GM12878 (cell line): ENCODE measurements around the gene ARF3. TPM values are rescaled to one million over a fixed set of nuclear protein-coding genes. Genes with fewer than 3 reads are reported as not detected.

Experiments
- ATAC-seq: fragments of 200-7000 bp; cut with Tn5 transposase; 3 replicates; pipeline ENCODE4 v1.9.1; 2020; ENCODE audit warnings: mild to moderate bottlenecking, moderate library complexity
- BruUV-seq: library from RNA; stranded (reverse); fragments of 400-500 nt; replicated peaks from 2 replicates; lab custom pipeline; 2021; lab: Mats Ljungman, UMichigan
- CTCF ChIA-PET: fragments of 300-600 bp; sonication (Branson Sonifier 250); formaldehyde crosslinking; extraction: SDS; loops from one replicate; lab custom pipeline; 2021; ENCODE audit warnings: inconsistent platforms; lab: Yijun Ruan, JAX
- POLR2A ChIA-PET: fragments of 350-600 bp; formaldehyde crosslinking; extraction: SDS; loops from one replicate; lab custom pipeline; 2021; ENCODE audit warnings: inconsistent platforms; lab: Charles Lee
- RAD21 ChIA-PET: fragments of 300-600 bp; sonication (Branson Sonifier 250); formaldehyde crosslinking; loops from one replicate; lab custom pipeline; 2023; ENCODE audit warnings: antibody characterized with exemption; ENCODE audit not compliant: unreplicated experiment; lab: Charles Lee
- SMC1A ChIA-PET: fragments of 300-600 bp; sonication (Branson Sonifier 250); formaldehyde crosslinking; loops from one replicate; lab custom pipeline; 2023; ENCODE audit not compliant: unreplicated experiment, uncharacterized antibody; lab: Charles Lee
- DNase-seq: peaks from one replicate; pipeline ENCODE4 v3.0.0-alpha.2; 2011; ENCODE audit warnings: low read depth, low spot score
- FAIRE-seq: peaks from 3 replicates; lab custom pipeline; 2011; peaks lifted over from hg19 to GRCh38; lab: Jason Lieb, UNC
- H2AFZ ChIP-seq: 2 replicates; pipeline ENCODE4 v1.6.0; 2011; ENCODE audit warnings: low read depth, low read length, control low read depth; ENCODE audit not compliant: control insufficient read depth
- H3K27ac ChIP-seq: 2 replicates; pipeline ENCODE4 v1.5.1; 2011; ENCODE audit warnings: control low read depth; ENCODE audit not compliant: control insufficient read depth, insufficient read depth
- H3K27me3 ChIP-seq, 2 experiments: replicated peaks in 1 of 2; 2 replicates each; pipeline versions ENCODE4 v1.6.0 to v1.6.1; 2011; ENCODE audit warnings: low read length in 1 of 2; ENCODE audit not compliant: control insufficient read depth in 2 of 2, insufficient read depth in 2 of 2
- H3K36me3 ChIP-seq, 2 experiments: 2 replicates each; pipeline ENCODE4 v1.5.1; 2011; ENCODE audit warnings: low read length in 1 of 2; ENCODE audit not compliant: control insufficient read depth in 2 of 2, insufficient read depth in 2 of 2
- H3K4me1 ChIP-seq: 2 replicates; pipeline ENCODE4 v1.6.1; 2011; ENCODE audit warnings: mild to moderate bottlenecking, low read length, moderate library complexity, mixed read lengths; ENCODE audit not compliant: control insufficient read depth, insufficient read depth
- H3K4me2 ChIP-seq: 2 replicates; pipeline ENCODE4 v1.6.0; 2011; ENCODE audit warnings: control low read depth; ENCODE audit not compliant: control insufficient read depth, insufficient read depth
- H3K4me3 ChIP-seq: fragments of 200-600 bp; sonication (generic); 2 replicates; pipeline ENCODE4 v1.5.1; 2016
- H3K79me2 ChIP-seq: 2 replicates; pipeline ENCODE4 v1.6.0; 2011; ENCODE audit warnings: low read length; ENCODE audit not compliant: control insufficient read depth, insufficient read depth
- H3K9ac ChIP-seq: 2 replicates; pipeline ENCODE4 v1.8.0; 2011; ENCODE audit warnings: low read length, control low read depth, mixed read lengths; ENCODE audit not compliant: control insufficient read depth, insufficient read depth
- H3K9me3 ChIP-seq: replicated peaks from 3 replicates; pipeline ENCODE4 v1.5.1; 2011; ENCODE audit warnings: mild to moderate bottlenecking, low read length; ENCODE audit not compliant: control insufficient read depth, insufficient read depth
- H4K20me1 ChIP-seq: 2 replicates; pipeline ENCODE4 v1.6.0; 2011; ENCODE audit not compliant: control insufficient read depth, insufficient read depth
- BCL11A ChIP-seq: IDR thresholded peaks from 2 replicates; pipeline ENCODE4 v1.6.1; 2011; ENCODE audit warnings: low read depth, low read length
- BCLAF1 ChIP-seq: fragments of 450-650 bp; IDR thresholded peaks from 2 replicates; pipeline ENCODE4 v1.6.1; 2017; ENCODE audit warnings: antibody characterized with exemption, mild to moderate bottlenecking, moderate library complexity
- CHD1 ChIP-seq: IDR thresholded peaks from 2 replicates; pipeline ENCODE4 v1.6.1; 2012; ENCODE audit warnings: low read depth, low read length, improper control_type of control experiment
- HDAC6 ChIP-seq: fragments of 200-600 bp; sonication (generic); IDR thresholded peaks from one replicate; pipeline ENCODE4 v1.8.0; 2017; ENCODE audit warnings: antibody characterized with exemption; ENCODE audit not compliant: unreplicated experiment
- MXI1 ChIP-seq: fragments of 150-350 bp; IDR thresholded peaks from 2 replicates; pipeline ENCODE4 v1.6.1; 2011; ENCODE audit warnings: low read depth, mild to moderate bottlenecking, inconsistent platforms, low read length, improper control_type of control experiment
- MYB ChIP-seq: fragments of 150-350 bp; IDR thresholded peaks from 2 replicates; pipeline ENCODE4 v1.6.1; 2014; ENCODE audit warnings: mild to moderate bottlenecking, low read depth, low read length, borderline replicate concordance
- NBN ChIP-seq: fragments of 450-650 bp; IDR thresholded peaks from 2 replicates; pipeline ENCODE4 v1.6.1; 2016
- PML ChIP-seq: IDR thresholded peaks from 2 replicates; pipeline ENCODE4 v1.6.1; 2012; ENCODE audit warnings: low read length, inconsistent platforms
- RUNX3 ChIP-seq: IDR thresholded peaks from 2 replicates; pipeline ENCODE4 v1.6.1; 2012; ENCODE audit warnings: low read length, inconsistent platforms
- SREBF1 ChIP-seq: IDR thresholded peaks from 2 replicates; pipeline ENCODE4 v1.6.1; 2012; ENCODE audit warnings: mild to moderate bottlenecking, low read length
- SUPT20H ChIP-seq: IDR thresholded peaks from 2 replicates; pipeline ENCODE4 v1.6.1; 2011; ENCODE audit warnings: low read depth, mild to moderate bottlenecking, low read length, moderate library complexity, borderline replicate concordance; ENCODE audit not compliant: control insufficient read depth
- WGBS: methylation state at CpG from one replicate; pipeline ENCODE4 v1.1.6; 2016; ENCODE audit warnings: low lambda C conversion rate; ENCODE audit not compliant: insufficient replicate concordance, insufficient coverage; ENCODE audit errors: missing lambda C conversion rate; 5-methylcytosine and 5-hydroxymethylcytosine counted together
- in situ Hi-C: fragments of 300-500 bp; cut with MboI; formaldehyde crosslinking; loops from 9 replicates; pipeline ENCODE4 v1.14.3; 2018; ENCODE audit warnings: mixed read lengths
- intact Hi-C: fragments of 100-400 bp; cut with micrococcal nuclease; formaldehyde crosslinking; loops from one replicate; pipeline ENCODE4 v1.14.2; 2022; ENCODE audit not compliant: unreplicated experiment
- polyA plus RNA-seq, 11 experiments: library from polyadenylated mRNA; depleted of rRNA in 4 of 11; unstranded in 6 of 11; stranded (reverse) in 5 of 11; fragments of >200 nt; fragmentation: Nextera tagmentation in 4 of 11; fragmentation: Illumina TruSeq in 1 of 11; extraction: Ambion mirVana in 4 of 11; extraction: Trizol in 1 of 11; gene quantifications; 1 replicate in 1 of 11; 2 replicates in 10 of 11; pipeline versions ENCODE4 v1.2.1 to v1.2.3, GENCODE V29; 2011 to 2016; ENCODE audit warnings: inconsistent platforms in 2 of 11, missing spikeins in 2 of 11, low read depth in 1 of 11
- total RNA-seq, 4 experiments: library from RNA; depleted of rRNA in 3 of 4; stranded (reverse); fragments of >200 nt in 3 of 4; fragmentation: Illumina TruSeq in 1 of 4; extraction: Trizol in 1 of 4; gene quantifications; 2 replicates each; pipeline versions ENCODE4 v1.2.1 to v1.2.3, GENCODE V29; 2013 to 2021

Gene ARF3
- total and polyA plus RNA-seq, 10 of the 15 experiments (the other 5 are each of a cell fraction or from before 2014, with no cell fraction given): 8.7 to 263 (median 74.4) TPM

GRCh38 chr12:48982397-48983080, 25.3 kb upstream of the ARF3 start:
- no peak overlapping the region for H3K27ac ChIP-seq
- no TSS peak for BruUV-seq
- H4K20me1 ChIP-seq: no peaks in the 10 kb centered on the region; the same call in 1 of the 2 replicates
- no peak for ATAC-seq
- no peaks in the 10 kb centered on the region for H3K9me3 ChIP-seq
- ChIA-PET SMC1A (interaction anchor here (0.8 to 3.2 kb wide), 5 partner anchors 14 to 130 kb away, joined by 3 to 13 read pairs (median 4); partner anchors contain the start of genes ARF3, DDX23 and FKBP11), POLR2A (no interaction called here), RAD21 (interaction anchor here (0.8 to 1.1 kb wide), 2 partner anchors 12 to 130 kb away, joined by 3 to 4 read pairs; no protein-coding TSS in a partner anchor), CTCF (interaction anchor here (0.7 to 9.5 kb wide), 10 partner anchors 9 to 130 kb away, joined by 3 to 106 read pairs (median 6); partner anchors contain the start of genes DDX23, FKBP11 and WNT10B)
- H3K27me3 ChIP-seq: peaks cover 26 to 43% of the 10 kb centered on the region in 2 experiments
- H3K4me1 ChIP-seq: peaks cover 28% of the 10 kb centered on the region
- WGBS: 42% methylated on average over 6 of the region's 6 CpGs
- no peak for DNase-seq
- H3K4me2 ChIP-seq: no peak overlapping the region
- in situ Hi-C loops: no loop called here
- H3K79me2 ChIP-seq: no peaks in the 10 kb centered on the region
- H3K36me3 ChIP-seq: no peaks in the 10 kb centered on the region
- no peak for FAIRE-seq
- TF ChIP-seq HDAC6 (no peak), MYB (no peak), BCLAF1 (no peak), SREBF1 (no peak), CHD1 (no peak), PML (no peak), RUNX3 (no peak), NBN (no peak), SUPT20H (no peak), MXI1 (no peak), BCL11A (no peak)
- H3K9ac ChIP-seq: no peak overlapping the region
- H3K4me3 ChIP-seq: no peak overlapping the region
- no peak overlapping the region for H2AFZ ChIP-seq
- intact Hi-C loops: no loop called here
